Dendritic cell treated with granulocyte-macrophage colony-stimulating factor and Interleukin-4, amounts not matched to agents 40 ng/mL and 50 ng/mL, for 4 days (primary cell): ENCODE data around the gene GBF1.

Experiments
- H3K27ac Mint-ChIP-seq: one replicate; pipeline ENCODE4 v1.8.0; 2022; ENCODE audit warnings: mild to moderate bottlenecking, mixed read lengths
- H3K27me3 Mint-ChIP-seq: one replicate; pipeline ENCODE4 v1.8.0; 2022; ENCODE audit warnings: mild to moderate bottlenecking, mixed read lengths
- H3K36me3 Mint-ChIP-seq: one replicate; pipeline ENCODE4 v1.8.0; 2022; ENCODE audit warnings: low read depth, mixed read lengths
- H3K4me1 Mint-ChIP-seq: one replicate; pipeline ENCODE4 v1.8.0; 2022; ENCODE audit warnings: low read depth, mixed read lengths
- H3K4me3 Mint-ChIP-seq: one replicate; pipeline ENCODE4 v1.8.0; 2022; ENCODE audit warnings: mild to moderate bottlenecking, moderate library complexity, mixed read lengths
- H3K9me3 Mint-ChIP-seq: one replicate; pipeline ENCODE4 v1.8.0; 2022; ENCODE audit warnings: mixed read lengths
- intact Hi-C: fragments of 100-400 bp; cut with micrococcal nuclease; formaldehyde crosslinking; loops from one replicate; pipeline ENCODE4 v1.15.0; 2022

GBF1 gene

DNA sequence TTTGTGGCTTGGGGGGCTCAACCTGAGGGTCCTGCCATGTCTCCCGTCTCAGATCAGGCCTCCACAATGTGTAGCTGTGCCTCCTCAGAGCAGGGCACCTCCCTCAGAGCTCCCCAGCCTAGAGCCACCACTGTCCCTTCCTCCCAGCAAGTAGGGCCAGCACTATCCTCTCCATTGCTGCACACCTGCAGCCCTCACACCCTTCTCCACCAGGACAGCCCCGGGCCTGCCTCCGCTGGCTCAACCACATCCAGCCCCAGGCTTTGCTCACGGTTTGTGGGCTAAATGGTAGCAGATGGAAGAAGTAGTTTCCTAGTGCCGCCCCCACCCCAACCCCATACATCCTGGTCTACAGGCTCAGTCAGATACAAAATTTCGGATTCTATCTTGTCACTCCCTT, 160.3 kb downstream of the GBF1 start:
- intact Hi-C loops: no loop called here
- H3K27me3 Mint-ChIP-seq: peaks cover 54% of the 10 kb centered on the region
- H3K4me1 Mint-ChIP-seq: peaks cover 43% of the 10 kb centered on the region
- peaks cover 32% of the 10 kb centered on the region for H3K36me3 Mint-ChIP-seq
- H3K9me3 Mint-ChIP-seq: no peaks in the 10 kb centered on the region
- H3K4me3 Mint-ChIP-seq: no peak overlapping the region
- H3K27ac Mint-ChIP-seq: no peak overlapping the region

DNA sequence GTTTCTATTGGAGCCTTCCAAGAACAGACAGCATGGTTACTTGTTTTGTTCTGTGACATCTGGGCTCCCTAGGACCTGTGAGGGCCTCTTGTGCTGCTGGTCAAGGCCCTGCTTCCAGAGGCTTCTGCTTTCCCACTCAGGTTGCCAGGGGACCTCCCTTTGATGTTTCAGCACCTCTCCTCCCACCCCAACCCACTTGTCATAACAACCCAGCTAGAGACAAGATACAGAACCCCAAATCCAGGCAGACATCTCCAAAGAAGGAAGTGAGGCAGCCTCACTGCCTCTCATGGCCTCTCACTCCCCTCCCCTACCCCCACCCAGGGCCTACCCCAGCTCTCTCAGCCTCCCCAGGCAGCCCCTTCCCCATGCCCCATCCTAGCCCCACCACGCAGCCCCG, 161.5 kb downstream of the GBF1 start:
- peaks cover 50% of the 10 kb centered on the region for H3K4me1 Mint-ChIP-seq
- H3K27ac Mint-ChIP-seq: no peak overlapping the region
- H3K27me3 Mint-ChIP-seq: peaks cover 66% of the 10 kb centered on the region
- H3K36me3 Mint-ChIP-seq: peaks cover 20% of the 10 kb centered on the region
- no peaks in the 10 kb centered on the region for H3K9me3 Mint-ChIP-seq
- H3K4me3 Mint-ChIP-seq: no peak overlapping the region
- intact Hi-C loops: no loop called here

DNA sequence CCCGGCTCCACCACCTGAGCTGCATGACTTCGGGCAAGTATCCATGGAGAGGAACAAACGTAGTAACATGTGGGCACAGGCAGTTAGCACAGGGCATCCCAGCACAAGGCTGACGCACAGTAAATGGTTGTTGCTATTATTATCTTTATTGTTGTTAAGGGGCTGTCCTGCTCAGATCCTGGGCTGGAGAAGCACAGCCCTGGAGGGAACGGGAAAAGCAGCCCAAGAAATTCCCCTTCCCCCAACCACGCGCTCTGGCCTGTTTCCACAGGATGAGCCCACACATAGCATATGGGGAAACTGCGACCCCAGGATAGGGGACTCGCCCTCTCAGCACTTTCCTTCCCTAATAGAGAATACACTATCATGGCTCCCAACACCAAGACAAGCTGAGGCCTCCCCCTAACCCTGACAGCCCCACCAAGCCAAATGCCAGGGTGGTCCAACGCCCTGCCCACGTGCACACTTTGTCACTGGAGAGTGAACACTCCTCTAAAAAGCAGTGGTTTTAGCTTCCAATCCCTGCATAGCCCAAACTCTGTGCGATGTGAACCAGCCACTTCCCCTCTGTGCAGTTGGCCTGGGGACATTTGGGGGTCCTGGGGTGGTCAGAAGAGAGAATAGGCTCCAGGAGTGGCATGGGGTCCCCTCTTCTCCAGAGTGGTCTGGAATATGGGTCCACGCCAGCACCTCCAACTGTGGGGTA, 162.2 kb downstream of the GBF1 start:
- peaks cover 73% of the 10 kb centered on the region for H3K27me3 Mint-ChIP-seq
- H3K36me3 Mint-ChIP-seq: peaks cover 12% of the 10 kb centered on the region
- no peaks in the 10 kb centered on the region for H3K9me3 Mint-ChIP-seq
- intact Hi-C loops: no loop called here
- H3K4me1 Mint-ChIP-seq: peaks cover 50% of the 10 kb centered on the region
- H3K4me3 Mint-ChIP-seq: no peak overlapping the region
- H3K27ac Mint-ChIP-seq: no peak overlapping the region

DNA sequence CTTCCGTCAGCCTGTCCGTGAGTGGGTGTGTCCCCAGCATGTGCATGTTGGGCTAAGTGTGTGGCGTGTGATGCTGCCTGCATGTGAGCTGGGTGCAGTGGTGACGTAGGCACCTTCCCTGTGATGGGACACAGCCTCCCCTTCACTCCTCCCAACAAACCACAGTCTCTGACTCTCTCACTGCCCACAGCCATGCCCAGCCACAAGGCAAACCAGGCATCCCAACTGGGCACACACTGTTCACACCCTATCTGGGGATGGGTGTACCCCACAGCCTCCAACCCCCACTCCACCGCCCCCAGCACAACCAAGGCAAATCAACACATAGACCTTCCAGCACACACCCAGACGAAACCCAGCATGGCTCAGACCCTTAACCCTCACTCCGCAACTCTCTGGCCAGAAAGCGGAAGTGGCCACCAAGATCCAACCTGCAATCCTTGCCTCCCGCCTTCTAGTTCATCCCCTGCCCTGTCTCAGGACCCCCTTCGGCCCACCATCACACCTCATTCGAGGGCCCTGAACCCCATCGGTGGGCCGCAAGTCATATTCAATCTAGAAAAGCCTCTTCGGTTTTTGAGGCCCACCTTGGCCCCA, 162.9 kb downstream of the GBF1 start:
- intact Hi-C loops: no loop called here
- Mint-ChIP-seq H3K27ac (no peak overlapping the region), H3K4me1 (peaks cover 50% of the 10 kb centered on the region), H3K36me3 (peaks cover 7% of the 10 kb centered on the region), H3K9me3 (no peaks in the 10 kb centered on the region), H3K27me3 (peaks cover 80% of the 10 kb centered on the region), H3K4me3 (peak overlapping the region; percentile 14)

DNA sequence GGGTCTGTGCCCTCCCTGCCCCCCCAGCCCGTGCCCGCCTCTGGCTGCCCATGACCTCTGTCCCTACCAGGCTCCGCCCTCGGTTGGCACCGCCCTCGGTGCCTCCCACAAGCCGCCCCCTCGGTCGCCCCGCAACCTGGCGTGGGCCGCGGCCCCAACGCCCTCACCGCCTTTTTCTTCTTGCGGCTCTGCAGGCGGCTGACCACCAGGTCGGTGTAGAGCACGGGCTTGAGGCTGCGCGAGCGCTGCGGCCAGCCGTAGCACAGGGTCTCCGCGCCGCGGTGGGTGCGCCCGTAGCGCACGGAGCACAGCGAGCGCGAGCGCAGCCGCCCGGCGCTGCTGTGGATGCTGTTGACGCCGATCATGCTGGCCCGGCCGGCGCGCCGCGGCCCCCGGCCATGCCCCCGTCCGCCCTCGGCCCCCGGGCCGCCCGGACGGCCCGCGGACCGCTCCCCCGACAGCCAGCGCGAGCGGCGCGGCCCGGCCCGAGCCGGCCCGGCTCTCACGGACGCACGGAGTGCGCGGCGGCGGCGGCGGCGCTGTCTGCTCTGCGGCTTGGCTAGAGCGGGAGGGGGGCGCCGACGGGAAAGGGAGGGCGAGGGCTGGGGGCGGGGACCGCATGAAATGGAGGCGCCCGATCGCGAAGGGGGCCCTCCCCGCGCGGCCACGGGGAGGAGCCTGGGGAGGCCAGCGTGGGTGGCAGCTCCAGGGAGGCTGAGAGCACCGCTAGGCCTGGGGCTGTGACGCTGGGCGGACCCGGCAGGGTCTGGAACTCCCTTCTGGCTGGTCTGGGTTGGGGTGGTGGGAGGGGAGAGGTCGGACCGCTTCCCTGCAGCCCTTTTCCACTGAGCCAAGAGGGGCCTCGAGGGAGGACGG, 163.6 kb downstream of the GBF1 start:
- Mint-ChIP-seq H3K4me3 (peak overlapping the region; percentile 63), H3K36me3 (no peaks in the 10 kb centered on the region), H3K27ac (no peak overlapping the region), H3K27me3 (peaks cover 87% of the 10 kb centered on the region), H3K4me1 (peaks cover 51% of the 10 kb centered on the region), H3K9me3 (no peaks in the 10 kb centered on the region)
- intact Hi-C loops: no loop called here

GRCh38 chr10:102409604-102410428, 164.5 kb downstream of the GBF1 start:
- intact Hi-C loops: no loop called here
- H3K9me3 Mint-ChIP-seq: no peaks in the 10 kb centered on the region
- peaks cover 90% of the 10 kb centered on the region for H3K27me3 Mint-ChIP-seq
- H3K36me3 Mint-ChIP-seq: no peaks in the 10 kb centered on the region
- H3K4me1 Mint-ChIP-seq: peaks cover 59% of the 10 kb centered on the region
- H3K4me3 Mint-ChIP-seq: peak overlapping the region; percentile 60
- H3K27ac Mint-ChIP-seq: no peak overlapping the region

DNA sequence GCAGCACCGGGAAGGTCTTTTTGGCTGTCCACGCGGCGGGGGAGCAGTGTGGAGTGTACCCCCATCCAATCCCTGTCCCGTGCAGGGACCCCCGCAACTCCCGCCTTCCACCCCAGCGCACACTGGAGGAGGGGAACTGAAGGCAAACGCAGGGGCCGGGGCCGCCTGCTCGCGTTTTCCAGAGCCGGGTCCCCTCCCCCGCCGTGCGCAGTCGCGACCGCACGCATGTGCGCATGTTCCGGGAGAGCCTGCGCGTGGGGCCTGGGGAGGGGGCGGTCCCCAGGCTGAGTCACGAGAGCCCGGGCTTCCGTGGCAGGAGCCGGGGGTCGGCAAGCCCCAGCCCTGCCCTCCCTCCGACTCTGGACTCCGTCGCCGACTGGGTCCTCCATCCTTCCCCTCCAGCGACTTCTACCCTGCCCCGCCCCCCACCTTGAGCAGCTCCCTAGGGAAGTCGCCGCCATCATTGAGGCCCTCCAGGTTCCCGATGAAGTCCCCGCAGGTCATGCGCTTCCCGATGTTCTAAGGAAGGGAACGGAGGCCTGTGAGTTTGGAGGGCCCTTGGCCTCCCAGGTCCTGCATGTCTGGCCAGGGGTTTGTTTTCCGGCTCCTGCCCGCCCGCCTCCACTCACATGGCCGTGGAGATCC, 165.2 kb downstream of the GBF1 start:
- Mint-ChIP-seq H3K4me3 (no peak overlapping the region), H3K27me3 (peaks cover 90% of the 10 kb centered on the region), H3K27ac (no peak overlapping the region), H3K9me3 (no peaks in the 10 kb centered on the region), H3K4me1 (peaks cover 66% of the 10 kb centered on the region), H3K36me3 (no peaks in the 10 kb centered on the region)
- intact Hi-C loops: no loop called here

GRCh38 chr10:102411341-102412255, 166.3 kb downstream of the GBF1 start:
- peaks cover 91% of the 10 kb centered on the region for H3K27me3 Mint-ChIP-seq
- peaks cover 67% of the 10 kb centered on the region for H3K4me1 Mint-ChIP-seq
- H3K9me3 Mint-ChIP-seq: no peaks in the 10 kb centered on the region
- intact Hi-C loops: no loop called here
- no peak overlapping the region for H3K27ac Mint-ChIP-seq
- no peaks in the 10 kb centered on the region for H3K36me3 Mint-ChIP-seq
- no peak overlapping the region for H3K4me3 Mint-ChIP-seq

DNA sequence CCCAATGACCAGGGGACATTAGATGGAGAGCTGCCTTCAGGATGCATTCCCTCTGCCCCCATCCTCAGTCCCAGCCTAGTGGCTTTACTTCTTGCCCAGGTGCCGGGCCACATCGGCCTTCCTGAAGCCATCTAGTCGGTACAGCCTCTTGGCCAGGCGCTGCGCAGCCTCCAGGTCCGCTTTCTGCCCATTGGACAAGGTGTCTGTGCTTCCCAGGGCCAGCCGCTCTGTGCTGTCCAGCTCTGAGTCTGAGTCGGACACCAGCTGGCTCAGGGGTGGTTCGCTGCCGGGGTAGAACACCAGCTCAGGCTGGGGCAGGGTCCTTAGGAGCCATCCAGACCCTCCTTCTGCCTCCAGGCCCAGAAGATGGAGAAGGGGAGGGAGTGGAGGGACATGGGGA, 167.0 kb downstream of the GBF1 start:
- H3K36me3 Mint-ChIP-seq: no peaks in the 10 kb centered on the region
- no peak overlapping the region for H3K4me3 Mint-ChIP-seq
- H3K4me1 Mint-ChIP-seq: peaks cover 67% of the 10 kb centered on the region
- H3K27me3 Mint-ChIP-seq: peaks cover 90% of the 10 kb centered on the region
- no peak overlapping the region for H3K27ac Mint-ChIP-seq
- intact Hi-C loops: no loop called here
- no peaks in the 10 kb centered on the region for H3K9me3 Mint-ChIP-seq

- Mint-ChIP-seq H3K27me3 (peaks cover 90% of the 10 kb centered on the region), H3K36me3 (no peaks in the 10 kb centered on the region), H3K9me3 (no peaks in the 10 kb centered on the region), H3K4me3 (no peak overlapping the region), H3K27ac (no peak overlapping the region), H3K4me1 (peaks cover 66% of the 10 kb centered on the region)
- intact Hi-C loops: no loop called here
Observed at GRCh38 chr10:102413053-102413705, 167.8 kb downstream of the GBF1 start.

- Mint-ChIP-seq H3K36me3 (no peaks in the 10 kb centered on the region), H3K27ac (peak overlapping the region; percentile 28), H3K4me1 (peaks cover 67% of the 10 kb centered on the region), H3K27me3 (peaks cover 91% of the 10 kb centered on the region), H3K4me3 (no peak overlapping the region), H3K9me3 (no peaks in the 10 kb centered on the region)
- intact Hi-C loops: no loop called here
Observed at GRCh38 chr10:102413806-102414561, 168.7 kb downstream of the GBF1 start.

- intact Hi-C loops: no loop called here
- H3K27me3 Mint-ChIP-seq: peaks cover 91% of the 10 kb centered on the region
- no peaks in the 10 kb centered on the region for H3K9me3 Mint-ChIP-seq
- no peak overlapping the region for H3K4me3 Mint-ChIP-seq
- no peaks in the 10 kb centered on the region for H3K36me3 Mint-ChIP-seq
- peak overlapping the region; percentile 28 for H3K27ac Mint-ChIP-seq
- peaks cover 68% of the 10 kb centered on the region for H3K4me1 Mint-ChIP-seq
Observed at GRCh38 chr10:102414749-102415148, 169.4 kb downstream of the GBF1 start.
